Activated T-helper 17 cell treated with anti-CD3 and anti-CD28 coated beads, Interleukin-2, amount 50 U/mL, for 72 hours (primary cell): ENCODE results near the gene SLC25A38. TPM values are rescaled to one million over a fixed set of nuclear protein-coding genes. Genes with fewer than 3 reads are reported as not detected.
A peak's percentile ranks its signal among the peaks of the same experiment; 100 is the strongest.

Source experiments
- ATAC-seq: fragments of 150-1000 bp; cut with Tn5 transposase; replicated peaks from 2 replicates; pipeline ENCODE4 v1.10.0; 2021; ENCODE audit warnings: mild to moderate bottlenecking, moderate library complexity
- H3K27ac Mint-ChIP-seq: one replicate; pipeline ENCODE4 v1.8.0; 2022; ENCODE audit warnings: mixed read lengths
- H3K27me3 Mint-ChIP-seq: one replicate; pipeline ENCODE4 v1.8.0; 2022; ENCODE audit warnings: mixed read lengths
- H3K36me3 Mint-ChIP-seq: one replicate; pipeline ENCODE4 v1.8.0; 2022; ENCODE audit warnings: low read depth, mild to moderate bottlenecking, mixed read lengths
- H3K4me1 Mint-ChIP-seq: one replicate; pipeline ENCODE4 v1.8.0; 2022; ENCODE audit warnings: mixed read lengths
- H3K4me3 Mint-ChIP-seq: one replicate; pipeline ENCODE4 v1.8.0; 2022; ENCODE audit warnings: mild to moderate bottlenecking, mixed read lengths
- H3K9me3 Mint-ChIP-seq: one replicate; pipeline ENCODE4 v1.8.0; 2022; ENCODE audit warnings: mixed read lengths
- total RNA-seq, 2 donors: library from RNA; stranded (reverse); gene quantifications; one replicate each; pipeline ENCODE4 v1.2.3, GENCODE V29; 2022

SLC25A38 gene
- total RNA-seq, 2 donors from 2014 or later: 21.3 to 38.2 TPM

GRCh38 chr3:39426312-39426711 lies 43.1 kb downstream of the SLC25A38 start:
- Mint-ChIP-seq H3K27me3 (peaks cover 13% of the 10 kb centered on the region), H3K4me1 (no peaks in the 10 kb centered on the region), H3K27ac (no peak overlapping the region), H3K9me3 (no peaks in the 10 kb centered on the region), H3K4me3 (no peak overlapping the region), H3K36me3 (peaks cover 2% of the 10 kb centered on the region)
- no peak for ATAC-seq

- H3K27me3 Mint-ChIP-seq: peaks cover 13% of the 10 kb centered on the region
- no peaks in the 10 kb centered on the region for H3K36me3 Mint-ChIP-seq
- H3K27ac Mint-ChIP-seq: no peak overlapping the region
- ATAC-seq: no peak
- no peaks in the 10 kb centered on the region for H3K4me1 Mint-ChIP-seq
- H3K9me3 Mint-ChIP-seq: no peaks in the 10 kb centered on the region
- H3K4me3 Mint-ChIP-seq: no peak overlapping the region
These were observed 44.3 kb downstream of the SLC25A38 start for GRCh38 chr3:39427506-39427905.

DNA sequence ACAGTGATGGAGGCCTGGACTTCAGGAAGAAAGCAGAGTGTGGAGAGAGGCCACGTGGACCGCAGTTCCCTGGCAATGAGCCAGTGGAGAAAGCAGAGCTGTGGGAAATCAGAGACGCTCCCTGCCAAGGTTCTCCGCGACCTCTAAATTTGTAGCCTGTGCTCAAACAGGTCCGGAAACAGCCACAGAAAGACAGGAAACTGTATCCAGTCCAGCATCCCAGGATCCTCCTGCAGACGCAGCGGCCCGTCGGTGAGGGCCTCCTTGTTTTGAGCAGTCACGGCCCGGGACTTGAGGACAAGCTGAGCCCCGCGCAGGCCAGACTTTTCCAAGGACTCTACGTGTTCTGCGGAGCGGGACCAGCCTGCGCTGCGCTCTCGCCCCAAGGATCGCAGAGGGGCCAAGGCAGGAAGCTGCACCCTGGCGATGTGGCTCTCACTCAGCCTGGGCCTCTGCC lies 45.6 kb downstream of the SLC25A38 start:
- ATAC-seq: no peak
- Mint-ChIP-seq H3K27ac (no peak overlapping the region), H3K9me3 (no peaks in the 10 kb centered on the region), H3K27me3 (peaks cover 13% of the 10 kb centered on the region), H3K4me3 (no peak overlapping the region), H3K4me1 (no peaks in the 10 kb centered on the region), H3K36me3 (no peaks in the 10 kb centered on the region)

- Mint-ChIP-seq H3K36me3 (no peaks in the 10 kb centered on the region), H3K4me3 (no peak overlapping the region), H3K27me3 (peaks cover 13% of the 10 kb centered on the region), H3K4me1 (no peaks in the 10 kb centered on the region), H3K9me3 (no peaks in the 10 kb centered on the region), H3K27ac (peak overlapping the region; percentile 40)
- ATAC-seq: no peak
These were observed 46.3 kb downstream of the SLC25A38 start for GRCh38 chr3:39429466-39429865.

- Mint-ChIP-seq H3K4me1 (no peaks in the 10 kb centered on the region), H3K27me3 (peaks cover 13% of the 10 kb centered on the region), H3K36me3 (no peaks in the 10 kb centered on the region), H3K9me3 (no peaks in the 10 kb centered on the region), H3K27ac (no peak overlapping the region), H3K4me3 (no peak overlapping the region)
- no peak for ATAC-seq
These were observed 49.2 kb downstream of the SLC25A38 start for GRCh38 chr3:39432342-39432741.

GRCh38 chr3:39433642-39434041 lies 50.5 kb downstream of the SLC25A38 start:
- Mint-ChIP-seq H3K27me3 (peaks cover 13% of the 10 kb centered on the region), H3K4me1 (no peaks in the 10 kb centered on the region), H3K36me3 (no peaks in the 10 kb centered on the region), H3K9me3 (no peaks in the 10 kb centered on the region), H3K4me3 (no peak overlapping the region), H3K27ac (no peak overlapping the region)
- no peak for ATAC-seq

GRCh38 chr3:39434574-39434973 lies 51.4 kb downstream of the SLC25A38 start:
- Mint-ChIP-seq H3K4me1 (no peaks in the 10 kb centered on the region), H3K9me3 (no peaks in the 10 kb centered on the region), H3K4me3 (no peak overlapping the region), H3K27ac (no peak overlapping the region), H3K27me3 (peaks cover 10% of the 10 kb centered on the region), H3K36me3 (no peaks in the 10 kb centered on the region)
- no peak for ATAC-seq

GRCh38 chr3:39435006-39435748 lies 52.0 kb downstream of the SLC25A38 start:
- Mint-ChIP-seq H3K27me3 (peaks cover 6% of the 10 kb centered on the region), H3K4me1 (no peaks in the 10 kb centered on the region), H3K27ac (no peak overlapping the region), H3K36me3 (no peaks in the 10 kb centered on the region), H3K4me3 (no peak overlapping the region), H3K9me3 (no peaks in the 10 kb centered on the region)
- ATAC-seq: no peak

DNA sequence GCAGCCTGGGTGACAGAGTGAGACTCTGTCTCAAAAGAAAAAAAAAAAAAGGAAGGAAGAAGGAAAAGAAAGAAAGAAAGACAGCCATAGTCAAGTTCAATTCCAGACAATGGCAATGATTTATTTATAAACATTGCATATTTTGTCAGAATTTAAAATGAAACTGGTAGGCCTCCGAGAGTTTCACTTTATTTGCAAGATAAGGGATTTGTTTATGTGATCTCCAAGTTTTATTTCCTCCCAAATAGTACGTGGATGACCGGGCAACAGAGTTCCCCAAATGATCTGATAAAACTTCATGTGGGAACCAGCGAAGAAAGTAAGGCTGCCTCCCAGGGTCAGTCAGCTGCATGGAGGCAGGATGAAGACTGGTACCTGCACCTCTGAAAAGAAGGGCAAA lies 55.7 kb downstream of the SLC25A38 start:
- H3K27ac Mint-ChIP-seq: no peak overlapping the region
- H3K4me3 Mint-ChIP-seq: no peak overlapping the region
- no peak for ATAC-seq
- no peaks in the 10 kb centered on the region for H3K9me3 Mint-ChIP-seq
- no peaks in the 10 kb centered on the region for H3K4me1 Mint-ChIP-seq
- no peaks in the 10 kb centered on the region for H3K27me3 Mint-ChIP-seq
- no peaks in the 10 kb centered on the region for H3K36me3 Mint-ChIP-seq

GRCh38 chr3:39440316-39440715 lies 57.1 kb downstream of the SLC25A38 start:
- Mint-ChIP-seq H3K4me1 (no peaks in the 10 kb centered on the region), H3K36me3 (no peaks in the 10 kb centered on the region), H3K9me3 (no peaks in the 10 kb centered on the region), H3K27ac (no peak overlapping the region), H3K4me3 (no peak overlapping the region), H3K27me3 (no peaks in the 10 kb centered on the region)
- ATAC-seq: no peak

DNA sequence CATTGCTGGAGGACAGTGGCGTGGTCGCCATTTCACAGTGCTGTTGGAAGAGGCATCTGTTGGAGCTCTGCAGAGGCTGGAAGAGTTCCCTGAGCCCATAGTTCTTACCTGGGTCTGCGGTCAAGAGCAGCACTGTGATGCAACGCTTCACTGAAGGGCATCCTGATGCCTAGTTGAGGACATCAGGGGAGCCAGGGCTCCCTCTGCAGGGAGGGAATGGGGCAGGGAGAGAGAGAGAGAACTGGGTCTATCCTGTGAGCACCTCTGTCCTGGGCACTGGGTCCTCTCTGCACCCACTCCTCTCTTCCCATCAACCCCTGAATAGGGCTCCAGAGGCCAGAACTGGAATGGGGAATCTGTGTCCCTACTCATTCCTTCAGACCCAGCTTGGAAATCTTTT lies 60.4 kb downstream of the SLC25A38 start:
- no peak overlapping the region for H3K4me3 Mint-ChIP-seq
- H3K9me3 Mint-ChIP-seq: no peaks in the 10 kb centered on the region
- no peaks in the 10 kb centered on the region for H3K4me1 Mint-ChIP-seq
- H3K27ac Mint-ChIP-seq: no peak overlapping the region
- no peak for ATAC-seq
- H3K36me3 Mint-ChIP-seq: no peaks in the 10 kb centered on the region
- H3K27me3 Mint-ChIP-seq: no peaks in the 10 kb centered on the region

DNA sequence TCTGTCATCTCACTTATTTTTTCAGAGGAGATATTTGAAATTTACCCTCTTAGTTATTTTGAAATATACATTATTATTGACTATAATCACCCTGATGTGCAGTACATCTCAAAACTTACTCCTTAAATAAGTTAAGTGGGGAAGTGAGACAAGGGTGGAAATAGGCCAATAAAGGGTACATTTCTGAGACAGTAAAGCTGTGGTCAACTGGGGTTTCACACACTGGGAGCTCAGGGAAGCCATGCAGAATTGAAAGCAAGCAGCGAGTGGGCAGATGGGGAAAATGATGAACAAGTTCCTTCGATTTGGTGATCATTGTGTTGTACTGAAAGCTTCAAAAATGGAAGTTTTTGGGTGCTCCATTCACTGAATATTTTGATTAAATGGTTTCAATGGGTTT lies 62.8 kb downstream of the SLC25A38 start:
- Mint-ChIP-seq H3K4me1 (no peaks in the 10 kb centered on the region), H3K27ac (no peak overlapping the region), H3K27me3 (no peaks in the 10 kb centered on the region), H3K9me3 (no peaks in the 10 kb centered on the region), H3K4me3 (no peak overlapping the region), H3K36me3 (no peaks in the 10 kb centered on the region)
- ATAC-seq: no peak

DNA sequence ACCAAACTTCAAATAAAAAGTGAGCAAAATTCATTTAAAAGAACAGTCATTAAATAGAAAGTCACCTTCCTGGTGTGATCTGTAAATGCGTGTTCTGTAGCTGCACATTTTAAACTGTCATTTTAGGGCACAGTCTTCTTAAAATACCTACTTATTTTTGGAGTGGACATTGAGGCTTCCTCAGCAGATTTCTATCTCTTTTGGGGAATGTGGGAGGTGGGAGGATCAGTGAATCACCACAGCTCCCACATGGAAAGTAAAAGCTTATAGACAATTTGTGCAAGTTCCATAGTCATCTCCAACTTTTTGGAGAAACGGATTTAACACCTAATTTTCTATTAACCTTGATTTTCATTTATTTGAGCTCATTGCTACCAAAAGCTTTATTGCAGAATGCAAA lies 63.3 kb downstream of the SLC25A38 start:
- Mint-ChIP-seq H3K27ac (no peak overlapping the region), H3K4me1 (no peaks in the 10 kb centered on the region), H3K27me3 (no peaks in the 10 kb centered on the region), H3K36me3 (no peaks in the 10 kb centered on the region), H3K4me3 (no peak overlapping the region), H3K9me3 (no peaks in the 10 kb centered on the region)
- ATAC-seq: no peak
